HG02571 (cell line): Measurements from ENCODE around the gene GABRG1.

Source experiments
- ATAC-seq: cut with Tn5 transposase; IDR thresholded peaks from one replicate; pipeline ENCODE4 v1.9.1; 2021; ENCODE audit warnings: mild to moderate bottlenecking, moderate library complexity; ENCODE audit not compliant: unreplicated experiment

The GABRG1 gene

GRCh38 chr4:46123913-46124755 lies at the start of gene GABRG1:
Gene GABRG1 (minus strand): TSS chr4:46124054. CDS start chr4:46123913, 141 bp downstream.
- ATAC-seq, result no peak

DNA sequence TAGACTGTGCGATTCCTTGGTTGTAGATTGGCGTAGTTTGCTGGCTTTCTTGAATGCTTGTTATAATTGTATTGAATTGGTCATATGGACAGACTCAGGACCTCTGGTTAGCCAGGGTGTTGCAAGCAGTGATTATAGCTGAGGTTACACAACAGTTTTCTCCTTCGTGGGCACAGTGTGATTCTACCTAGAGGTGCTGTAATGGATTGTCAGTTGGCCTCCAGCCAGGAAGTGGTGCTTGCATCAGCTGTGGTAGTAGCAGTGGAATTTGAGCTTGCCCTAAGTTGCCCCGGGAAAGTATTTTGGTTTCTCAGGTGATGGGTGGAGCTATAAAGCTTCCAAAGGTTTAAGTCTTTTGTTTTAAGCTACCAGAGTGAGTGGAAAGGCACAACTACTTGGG lies 23.1 kb upstream of the GABRG1 start:
- ATAC-seq, result no peak

DNA sequence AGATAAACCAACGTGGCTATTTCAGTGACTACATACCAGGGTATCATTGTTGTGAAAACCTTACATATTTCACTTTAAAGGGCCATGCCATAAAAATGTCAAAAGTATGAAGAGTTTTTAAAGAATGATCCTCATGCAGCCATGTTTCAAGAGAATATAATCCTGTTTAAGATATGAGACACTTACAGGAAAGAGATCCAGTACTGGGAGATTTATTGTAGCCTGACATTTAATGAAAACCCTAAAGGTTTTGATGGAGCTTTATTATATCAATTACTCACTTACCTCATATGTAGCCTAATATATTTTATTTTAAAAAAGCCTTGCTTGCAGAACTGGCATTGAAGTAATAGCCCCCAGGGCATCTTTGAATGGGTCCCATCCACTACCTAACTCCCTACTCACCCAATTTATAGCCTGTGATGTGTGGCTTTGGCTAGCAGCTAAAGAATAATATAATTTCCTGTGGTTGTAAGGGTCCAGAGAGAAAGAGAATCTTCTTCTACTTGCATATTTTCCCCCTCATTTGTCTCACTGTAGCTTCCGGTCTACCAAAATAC lies 7.7 kb upstream of the GABRG1 start:
- ATAC-seq, result no peak

DNA sequence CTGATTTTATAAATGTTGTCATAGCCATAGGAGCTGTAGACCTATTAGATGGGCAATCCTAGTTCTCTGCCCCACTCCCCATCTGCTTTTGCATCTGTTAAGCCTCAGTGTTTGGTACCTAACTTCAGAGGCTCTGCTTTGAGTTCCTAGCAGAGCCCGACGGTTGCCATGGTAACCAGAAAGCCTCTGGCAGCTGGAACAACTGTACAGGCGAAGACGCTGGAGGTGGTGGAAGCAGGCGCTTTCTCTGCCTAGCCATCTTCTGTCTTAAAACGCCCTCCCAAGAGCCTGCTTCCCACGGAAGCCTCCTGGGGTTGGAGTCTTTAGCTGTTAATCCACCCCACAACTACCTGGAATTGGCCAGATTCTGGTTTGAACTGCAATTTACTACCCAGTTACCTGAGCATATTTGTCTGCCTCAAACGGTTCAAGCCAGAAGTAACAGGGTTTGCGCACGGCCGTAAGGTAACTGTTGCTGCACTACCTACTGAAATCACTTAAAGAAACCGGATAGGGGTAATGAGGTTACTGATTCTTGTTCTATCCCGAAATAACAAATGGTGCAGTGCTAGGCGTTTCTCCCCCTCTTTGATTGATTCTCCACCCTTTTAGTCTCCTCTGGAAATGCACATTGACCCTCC lies 1.0 kb upstream of the GABRG1 start:
- no peak for ATAC-seq

DNA sequence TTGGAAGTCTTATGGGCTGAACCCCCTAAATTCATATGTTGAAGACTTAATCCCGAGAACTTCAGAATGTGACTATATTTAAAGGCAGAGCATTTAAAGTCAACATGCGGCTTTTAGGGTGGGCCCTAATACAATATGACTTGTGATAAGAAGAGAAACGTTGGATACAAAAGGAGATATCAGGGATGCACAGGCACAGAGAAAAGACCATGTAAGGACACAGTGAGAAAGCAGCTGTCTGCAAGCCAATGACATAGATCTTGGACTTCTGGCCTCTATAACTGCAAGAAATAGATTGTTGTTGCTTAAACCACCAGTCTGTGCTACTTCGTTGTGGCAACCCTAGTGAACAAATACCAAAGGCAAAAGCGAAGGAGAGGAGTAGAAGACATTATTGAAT lies 42.2 kb downstream of the GABRG1 start:
- ATAC-seq, result no peak

GRCh38 chr4:46081248-46081647 lies 42.6 kb downstream of the GABRG1 start:
- no peak for ATAC-seq

DNA sequence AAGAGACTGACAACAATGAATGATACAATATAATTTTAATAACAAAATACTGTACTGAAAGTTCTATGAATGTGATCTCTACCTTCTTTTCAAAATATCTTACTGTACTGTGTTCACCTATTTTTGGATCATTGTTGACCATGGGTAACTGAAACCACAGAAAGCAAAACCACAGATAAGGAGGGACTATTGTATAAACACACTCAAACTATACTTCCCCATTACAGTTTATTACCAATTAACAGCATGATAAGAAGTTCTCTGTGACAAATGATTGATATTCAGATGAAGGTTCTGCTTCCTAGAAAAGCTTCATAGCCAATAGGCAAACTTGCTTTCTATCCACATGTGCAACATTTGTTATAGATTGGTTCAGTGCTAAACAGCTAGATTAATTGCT lies 50.1 kb downstream of the GABRG1 start:
- ATAC-seq, result no peak

GRCh38 chr4:46051392-46051791 lies 72.5 kb downstream of the GABRG1 start:
- no peak for ATAC-seq

GRCh38 chr4:46032056-46032455 lies 91.8 kb downstream of the GABRG1 start:
- no peak for ATAC-seq

- no peak for ATAC-seq
Observed at GRCh38 chr4:46016306-46016705, 107.5 kb downstream of the GABRG1 start.

DNA sequence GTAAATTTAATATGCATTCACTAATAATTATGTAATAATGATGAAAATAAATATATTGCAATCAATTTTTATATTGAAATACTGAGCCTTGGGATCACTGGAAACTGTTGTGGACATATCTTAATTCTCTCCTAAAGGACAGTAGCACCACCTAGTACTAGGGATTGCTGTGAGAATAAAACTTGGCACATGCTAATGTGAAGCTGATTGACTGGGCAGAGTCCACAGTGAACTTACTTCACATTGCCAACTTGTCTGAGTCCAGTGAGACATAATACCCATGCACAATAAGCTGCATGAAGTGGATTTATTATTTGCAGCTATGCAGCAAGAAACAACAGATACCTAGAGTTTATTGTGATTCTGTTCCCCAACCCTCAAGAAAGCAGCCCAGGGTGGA lies 131.1 kb downstream of the GABRG1 start:
- ATAC-seq, result no peak

GRCh38 chr4:45989775-45990174 lies 134.1 kb downstream of the GABRG1 start:
- ATAC-seq, result no peak

- no peak for ATAC-seq
Observed at GRCh38 chr4:45987858-45988257, 136.0 kb downstream of the GABRG1 start.
